Coronary artery (tissue), 2 donors: ENCODE measurements around the gene PCDHGC3.

ENCODE experiments used
- DNase-seq: peaks from one replicate; pipeline ENCODE4 v3.0.0-alpha.2; 2017; ENCODE audit warnings: low spot score
- H3K27ac ChIP-seq, 2 donors: fragments of 200-600 bp; sonication (generic); one replicate each; pipeline ENCODE4 v1.5.1; 2016 to 2019
- H3K4me3 ChIP-seq: fragments of 200-600 bp; sonication (generic); 2 replicates; pipeline ENCODE4 v1.5.1; 2016; ENCODE audit warnings: mild to moderate bottlenecking, moderate library complexity
- CTCF ChIP-seq: fragments of 200-600 bp; sonication (generic); IDR thresholded peaks from one replicate; pipeline ENCODE4 v1.5.1; 2019; ENCODE audit warnings: antibody characterized with exemption

PCDHGC3 gene

GRCh38 chr5:141485321-141486055 is 9.7 kb downstream of the PCDHGC3 start:
- TF ChIP-seq CTCF = no peak
- no peak for DNase-seq
- Histone ChIP-seq H3K4me3 (peak overlapping the region; percentile 64), H3K27ac (no peak overlapping the region)

- Histone ChIP-seq H3K27ac (no peak overlapping the region), H3K4me3 (no peak overlapping the region)
- TF ChIP-seq CTCF = no peak
- DNase-seq = no peak
Observed at GRCh38 chr5:141486091-141486490, 10.3 kb downstream of the PCDHGC3 start.

GRCh38 chr5:141487131-141487530 is 11.4 kb downstream of the PCDHGC3 start:
- Histone ChIP-seq H3K27ac (no peak overlapping the region), H3K4me3 (no peak overlapping the region)
- TF ChIP-seq CTCF = no peak
- DNase-seq = no peak

- peak; percentile 56 for DNase-seq
- Histone ChIP-seq H3K4me3 (no peak within 1 kb of the TSS), H3K27ac (peak within 1 kb of the TSS in 1 of 2 donors; percentile 43)
- TF ChIP-seq CTCF = no peak
Observed at GRCh38 chr5:141488591-141489561, 13.1 kb downstream of the PCDHGC3 start, which contains the start of gene PCDHGC5. TSS of gene PCDHGC5 (plus strand) at chr5:141489081. CDS start at chr5:141489241, 160 bp downstream.

GRCh38 chr5:141489841-141490240 is 14.1 kb downstream of the PCDHGC3 start:
- TF ChIP-seq CTCF = no peak
- Histone ChIP-seq H3K4me3 (no peak overlapping the region), H3K27ac (peak overlapping the region in 1 of 2 donors; percentile 17)
- peak; percentile 43 for DNase-seq

- Histone ChIP-seq H3K4me3 (no peak overlapping the region), H3K27ac (no peak overlapping the region)
- peak; percentile 47 for DNase-seq
- TF ChIP-seq CTCF = no peak
Observed at GRCh38 chr5:141490271-141490670, 14.5 kb downstream of the PCDHGC3 start.
